Measurements from ENCODE around the gene FAM193B. TPM values are rescaled to one million over a fixed set of nuclear protein-coding genes. Genes with fewer than 3 reads are reported as not detected.

The FAM193B gene
- total RNA-seq, 2 experiments from 2014 or later, result 71.4 to 76.7 TPM

GRCh38 chr5:177507165-177507564, 47.2 kb downstream of the FAM193B start:
- Mint-ChIP-seq H3K27ac (no peak overlapping the region), H3K36me3 (ENCODE audit: low read depth) (peaks cover 22% of the 10 kb centered on the region), H3K9me3 (no peaks in the 10 kb centered on the region), H3K27me3 (no peaks in the 10 kb centered on the region), H3K4me3 (no peak overlapping the region), H3K4me1 (ENCODE audit: low read depth) (peaks cover 20% of the 10 kb centered on the region)
- ChIA-PET CTCF (interaction anchor here (0.8 to 2.4 kb wide), 4 partner anchors 15 to 198 kb away, joined by 3 to 8 read pairs (median 4); no protein-coding TSS in a partner anchor), POLR2A (interaction anchor here (0.8 to 1.5 kb wide), 4 partner anchors 8 to 47 kb away, joined by 3 to 4 read pairs (median 4); no protein-coding TSS in a partner anchor)
- TF ChIP-seq, protein P1, sequence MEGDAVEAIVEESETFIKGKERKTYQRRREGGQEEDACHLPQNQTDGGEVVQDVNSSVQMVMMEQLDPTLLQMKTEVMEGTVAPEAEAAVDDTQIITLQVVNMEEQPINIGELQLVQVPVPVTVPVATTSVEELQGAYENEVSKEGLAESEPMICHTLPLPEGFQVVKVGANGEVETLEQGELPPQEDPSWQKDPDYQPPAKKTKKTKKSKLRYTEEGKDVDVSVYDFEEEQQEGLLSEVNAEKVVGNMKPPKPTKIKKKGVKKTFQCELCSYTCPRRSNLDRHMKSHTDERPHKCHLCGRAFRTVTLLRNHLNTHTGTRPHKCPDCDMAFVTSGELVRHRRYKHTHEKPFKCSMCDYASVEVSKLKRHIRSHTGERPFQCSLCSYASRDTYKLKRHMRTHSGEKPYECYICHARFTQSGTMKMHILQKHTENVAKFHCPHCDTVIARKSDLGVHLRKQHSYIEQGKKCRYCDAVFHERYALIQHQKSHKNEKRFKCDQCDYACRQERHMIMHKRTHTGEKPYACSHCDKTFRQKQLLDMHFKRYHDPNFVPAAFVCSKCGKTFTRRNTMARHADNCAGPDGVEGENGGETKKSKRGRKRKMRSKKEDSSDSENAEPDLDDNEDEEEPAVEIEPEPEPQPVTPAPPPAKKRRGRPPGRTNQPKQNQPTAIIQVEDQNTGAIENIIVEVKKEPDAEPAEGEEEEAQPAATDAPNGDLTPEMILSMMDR (IDR thresholded peaks at IDR 0.05), result no peak
- ATAC-seq (no peak), DNase-seq (no peak)
- intact Hi-C loops (cut with micrococcal nuclease), result no loop called here

DNA sequence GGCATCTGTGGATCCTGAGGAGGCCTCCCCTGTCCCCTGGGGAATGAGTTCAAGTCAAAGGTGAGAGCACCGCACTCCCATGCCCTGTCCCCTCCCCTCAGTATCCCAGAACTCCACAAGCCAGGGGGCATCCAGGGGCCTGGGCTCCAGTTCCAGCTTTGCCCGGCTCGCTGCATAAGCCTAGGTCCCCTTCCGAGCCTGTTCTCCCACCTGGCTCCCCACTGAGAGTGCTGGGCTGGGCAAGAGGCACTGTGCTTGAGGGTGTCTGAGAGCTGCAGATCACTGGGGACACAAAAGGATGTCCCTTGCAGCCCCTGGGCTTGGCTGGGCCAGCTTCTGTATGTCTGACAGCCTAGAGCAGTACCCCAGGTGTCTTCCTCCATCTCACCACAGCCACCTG, 49.3 kb downstream of the FAM193B start:
- no peaks in the 10 kb centered on the region for H3K9me3 Mint-ChIP-seq
- POLR2A ChIA-PET, result interaction anchor here (0.6 to 1.4 kb wide), 3 partner anchors 11 to 60 kb away, joined by 3 to 5 read pairs (median 3); partner anchors contain the start of gene DDX41
- DNase-seq (no peak), ATAC-seq (no peak)
- H3K36me3 Mint-ChIP-seq (ENCODE audit: low read depth), result peaks cover 4% of the 10 kb centered on the region
- H3K27me3 Mint-ChIP-seq, result no peaks in the 10 kb centered on the region
- no peak overlapping the region for H3K4me3 Mint-ChIP-seq
- H3K27ac Mint-ChIP-seq, result no peak overlapping the region
- CTCF ChIA-PET, result interaction anchor here (6.0 kb wide), 1 partner anchor 115 kb away, joined by 59 read pairs; no protein-coding TSS in a partner anchor
- TF ChIP-seq, protein P1 (IDR thresholded peaks at IDR 0.05), result no peak
- H3K4me1 Mint-ChIP-seq (ENCODE audit: low read depth), result peaks cover 8% of the 10 kb centered on the region
- intact Hi-C loops (cut with micrococcal nuclease), result no loop called here

- intact Hi-C loops (cut with micrococcal nuclease), result no loop called here
- no peak for ATAC-seq
Measured at GRCh38 chr5:177504086-177505056, 50.0 kb downstream of the FAM193B start.

DNA sequence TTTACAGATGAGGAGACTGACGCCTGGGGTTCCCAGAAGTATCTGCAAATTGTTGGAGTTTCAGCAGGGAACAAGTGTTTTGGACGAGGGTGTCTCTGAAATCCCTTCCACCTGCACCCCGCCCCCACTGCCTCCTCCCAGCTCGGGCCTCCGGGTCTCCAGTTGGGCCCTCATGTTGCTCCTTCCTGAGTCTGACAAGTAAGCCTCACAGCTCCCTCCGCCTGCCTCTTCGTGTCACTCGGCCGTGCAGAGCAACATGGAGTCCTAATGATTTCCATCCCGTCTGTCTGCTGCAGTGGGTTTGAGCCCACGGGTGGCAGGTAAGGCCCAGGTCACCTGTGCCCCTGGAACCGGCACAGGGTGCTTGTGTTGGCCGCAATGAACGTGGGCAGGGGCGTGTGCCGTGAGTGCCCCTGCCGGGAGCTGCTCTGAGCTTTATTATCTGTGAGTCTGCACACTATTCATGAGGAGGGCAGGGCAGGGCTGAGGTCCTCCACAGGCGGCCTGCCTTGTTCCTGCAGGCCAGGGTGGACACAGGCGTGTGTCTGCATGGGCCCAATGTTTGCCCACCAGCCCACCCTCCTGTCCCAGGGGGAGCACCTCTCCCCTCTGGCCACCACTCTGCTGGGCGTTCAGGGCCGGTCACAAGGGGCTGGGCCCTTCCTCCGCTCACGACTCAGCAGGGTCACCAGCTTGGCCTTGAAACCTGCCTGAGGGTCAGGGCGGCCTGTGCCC, 50.8 kb downstream of the FAM193B start:
- Mint-ChIP-seq H3K4me1 (ENCODE audit: low read depth) (peaks cover 4% of the 10 kb centered on the region), H3K27ac (no peak overlapping the region), H3K4me3 (no peak overlapping the region), H3K36me3 (ENCODE audit: low read depth) (no peaks in the 10 kb centered on the region), H3K9me3 (no peaks in the 10 kb centered on the region), H3K27me3 (peaks cover 8% of the 10 kb centered on the region)
- DNase-seq (no peak), ATAC-seq (no peak)
- ChIA-PET CTCF (interaction anchor here (0.6 to 6.0 kb wide), 8 partner anchors 10 to 194 kb away, joined by 3 to 65 read pairs (median 30); partner anchors contain the start of genes DDX41 and DOK3), POLR2A (interaction anchor here (0.9 to 1.9 kb wide), 3 partner anchors 12 to 49 kb away, joined by 3 to 9 read pairs (median 3); no protein-coding TSS in a partner anchor)
- intact Hi-C loops (cut with micrococcal nuclease), result no loop called here
- TF ChIP-seq, protein P1 (IDR thresholded peaks at IDR 0.05), result no peak

More at GRCh38 chr5:177504086-177505056, 50.0 kb downstream of the FAM193B start:
- no peaks in the 10 kb centered on the region for H3K9me3 Mint-ChIP-seq
- no peak overlapping the region for H3K4me3 Mint-ChIP-seq
- H3K27me3 Mint-ChIP-seq, result peaks cover 4% of the 10 kb centered on the region
- ChIA-PET POLR2A (interaction anchor here (0.9 to 1.0 kb wide), 2 partner anchors 33 to 59 kb away, joined by 3 read pairs; no protein-coding TSS in a partner anchor), CTCF (interaction anchor here (0.6 to 6.0 kb wide), 3 partner anchors 115 to 186 kb away, joined by 3 to 59 read pairs (median 3); no protein-coding TSS in a partner anchor)
- peaks cover 3% of the 10 kb centered on the region for H3K4me1 Mint-ChIP-seq (ENCODE audit: low read depth)
- no peak overlapping the region for H3K27ac Mint-ChIP-seq
- no peak for DNase-seq
- TF ChIP-seq, protein P1 (IDR thresholded peaks at IDR 0.05), result no peak
- H3K36me3 Mint-ChIP-seq (ENCODE audit: low read depth), result no peaks in the 10 kb centered on the region
